ENCODE results near the gene SPCS3.

DNA sequence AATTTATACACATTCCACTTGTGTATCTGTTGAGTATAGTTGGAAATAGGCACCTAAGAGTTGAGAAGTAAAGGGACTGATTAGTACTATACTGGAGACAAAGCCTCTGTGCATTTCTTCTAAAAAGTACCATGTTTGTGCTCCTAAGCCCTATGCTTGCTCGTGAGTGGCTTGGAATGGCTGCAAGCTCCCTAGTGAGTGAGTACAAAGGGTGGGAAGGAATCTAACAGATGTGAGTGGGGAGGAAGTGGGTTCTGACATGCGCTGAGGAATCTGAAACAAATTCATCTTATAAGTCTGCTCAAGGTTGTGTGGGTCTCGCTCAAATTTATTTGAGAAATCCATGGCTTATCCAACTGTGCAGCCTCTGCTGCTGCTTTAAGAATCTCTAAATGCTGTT, 13.3 kb downstream of the SPCS3 start:
- no peak for TF ChIP-seq EZH2 (IDR thresholded peaks at IDR 0.05; ENCODE audit: low read depth, unreplicated experiment)
- TF ChIP-seq, protein P1, sequence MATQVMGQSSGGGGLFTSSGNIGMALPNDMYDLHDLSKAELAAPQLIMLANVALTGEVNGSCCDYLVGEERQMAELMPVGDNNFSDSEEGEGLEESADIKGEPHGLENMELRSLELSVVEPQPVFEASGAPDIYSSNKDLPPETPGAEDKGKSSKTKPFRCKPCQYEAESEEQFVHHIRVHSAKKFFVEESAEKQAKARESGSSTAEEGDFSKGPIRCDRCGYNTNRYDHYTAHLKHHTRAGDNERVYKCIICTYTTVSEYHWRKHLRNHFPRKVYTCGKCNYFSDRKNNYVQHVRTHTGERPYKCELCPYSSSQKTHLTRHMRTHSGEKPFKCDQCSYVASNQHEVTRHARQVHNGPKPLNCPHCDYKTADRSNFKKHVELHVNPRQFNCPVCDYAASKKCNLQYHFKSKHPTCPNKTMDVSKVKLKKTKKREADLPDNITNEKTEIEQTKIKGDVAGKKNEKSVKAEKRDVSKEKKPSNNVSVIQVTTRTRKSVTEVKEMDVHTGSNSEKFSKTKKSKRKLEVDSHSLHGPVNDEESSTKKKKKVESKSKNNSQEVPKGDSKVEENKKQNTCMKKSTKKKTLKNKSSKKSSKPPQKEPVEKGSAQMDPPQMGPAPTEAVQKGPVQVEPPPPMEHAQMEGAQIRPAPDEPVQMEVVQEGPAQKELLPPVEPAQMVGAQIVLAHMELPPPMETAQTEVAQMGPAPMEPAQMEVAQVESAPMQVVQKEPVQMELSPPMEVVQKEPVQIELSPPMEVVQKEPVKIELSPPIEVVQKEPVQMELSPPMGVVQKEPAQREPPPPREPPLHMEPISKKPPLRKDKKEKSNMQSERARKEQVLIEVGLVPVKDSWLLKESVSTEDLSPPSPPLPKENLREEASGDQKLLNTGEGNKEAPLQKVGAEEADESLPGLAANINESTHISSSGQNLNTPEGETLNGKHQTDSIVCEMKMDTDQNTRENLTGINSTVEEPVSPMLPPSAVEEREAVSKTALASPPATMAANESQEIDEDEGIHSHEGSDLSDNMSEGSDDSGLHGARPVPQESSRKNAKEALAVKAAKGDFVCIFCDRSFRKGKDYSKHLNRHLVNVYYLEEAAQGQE (IDR thresholded peaks at IDR 0.05; ENCODE audit: unreplicated experiment): no peak
- no peak for TF ChIP-seq POLR2AphosphoS5 (IDR thresholded peaks at IDR 0.05; ENCODE audit: low read depth)
- TF ChIP-seq, protein P2, sequence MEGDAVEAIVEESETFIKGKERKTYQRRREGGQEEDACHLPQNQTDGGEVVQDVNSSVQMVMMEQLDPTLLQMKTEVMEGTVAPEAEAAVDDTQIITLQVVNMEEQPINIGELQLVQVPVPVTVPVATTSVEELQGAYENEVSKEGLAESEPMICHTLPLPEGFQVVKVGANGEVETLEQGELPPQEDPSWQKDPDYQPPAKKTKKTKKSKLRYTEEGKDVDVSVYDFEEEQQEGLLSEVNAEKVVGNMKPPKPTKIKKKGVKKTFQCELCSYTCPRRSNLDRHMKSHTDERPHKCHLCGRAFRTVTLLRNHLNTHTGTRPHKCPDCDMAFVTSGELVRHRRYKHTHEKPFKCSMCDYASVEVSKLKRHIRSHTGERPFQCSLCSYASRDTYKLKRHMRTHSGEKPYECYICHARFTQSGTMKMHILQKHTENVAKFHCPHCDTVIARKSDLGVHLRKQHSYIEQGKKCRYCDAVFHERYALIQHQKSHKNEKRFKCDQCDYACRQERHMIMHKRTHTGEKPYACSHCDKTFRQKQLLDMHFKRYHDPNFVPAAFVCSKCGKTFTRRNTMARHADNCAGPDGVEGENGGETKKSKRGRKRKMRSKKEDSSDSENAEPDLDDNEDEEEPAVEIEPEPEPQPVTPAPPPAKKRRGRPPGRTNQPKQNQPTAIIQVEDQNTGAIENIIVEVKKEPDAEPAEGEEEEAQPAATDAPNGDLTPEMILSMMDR (conservative IDR thresholded peaks at IDR 0.05; ENCODE audit: low read depth in 2 of 2): no peak
- TF ChIP-seq EZH2phosphoT487 (IDR thresholded peaks at IDR 0.05; ENCODE audit: unreplicated experiment): no peak
- TF ChIP-seq ZNF331 (CRISPR knock-in tag; IDR thresholded peaks at IDR 0.05; ENCODE audit: low read depth): no peak

Data from GM23338 (cell line).